ENCODE results near the gene ICE1.
"Not testable (repeated sequence)": the region's sequence is repeated elsewhere in the genome, so short reads cannot be mapped to it uniquely, and the experiment has no call there.

The ICE1 gene

GRCh38 chr5:5421961-5422818 is at the start of gene ICE1:
TSS of gene ICE1 (plus strand) at chr5:5422677. CDS start at chr5:5422916, 239 bp downstream.
- DNase-seq (ENCODE audit: low spot score), result peak; percentile 98

DNA sequence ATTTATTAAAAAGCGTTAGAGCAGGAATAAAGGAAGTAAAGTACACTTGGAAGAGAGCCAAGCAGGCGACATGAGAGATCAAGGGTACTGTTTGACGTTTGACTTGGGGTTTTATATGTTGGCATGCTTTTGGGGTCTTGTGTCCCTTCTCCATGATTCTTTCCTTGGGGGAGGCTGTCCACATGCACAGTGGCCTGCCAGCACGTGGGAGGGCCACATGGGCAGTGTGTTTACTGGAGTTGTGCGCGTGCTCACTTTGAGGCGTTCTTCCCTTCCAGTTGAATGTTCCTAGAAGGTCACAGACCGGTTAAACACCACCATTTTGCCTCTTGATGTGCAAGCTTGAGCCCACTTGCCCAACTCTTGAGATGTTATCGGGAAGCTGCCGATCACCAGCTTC is 49.5 kb upstream of the ICE1 start:
- no peak for DNase-seq (ENCODE audit: low spot score)

DNA sequence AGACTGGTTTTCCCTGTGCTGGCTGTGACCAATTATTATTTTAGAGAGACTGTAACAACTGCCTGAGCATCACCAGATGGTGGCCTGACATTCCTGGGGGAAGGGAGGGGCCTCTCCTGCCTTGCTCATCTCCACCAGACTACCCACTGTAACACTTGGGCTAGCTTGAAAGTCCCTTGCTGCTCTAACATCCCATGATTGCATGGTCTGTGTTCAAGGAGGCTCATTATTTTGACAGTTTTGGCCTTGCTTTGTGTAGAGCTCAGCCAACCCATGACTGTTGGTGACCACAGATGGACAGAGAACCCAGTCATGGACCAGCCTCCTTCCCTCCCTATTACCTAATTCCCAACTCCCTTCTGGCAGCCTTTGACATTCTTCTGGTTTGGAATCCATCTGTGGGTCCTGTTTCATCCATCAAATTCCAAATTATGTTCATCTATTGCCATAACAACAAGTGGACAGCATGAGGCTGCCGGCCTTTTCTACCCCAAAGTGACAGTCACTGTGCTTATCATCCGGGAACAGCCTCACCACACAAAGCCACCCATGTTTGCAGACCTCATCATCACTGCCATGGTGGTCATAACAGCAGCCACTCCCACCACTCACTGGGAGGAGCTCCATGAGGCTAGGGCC is 49.0 kb upstream of the ICE1 start:
- DNase-seq (ENCODE audit: low spot score), result no peak

DNA sequence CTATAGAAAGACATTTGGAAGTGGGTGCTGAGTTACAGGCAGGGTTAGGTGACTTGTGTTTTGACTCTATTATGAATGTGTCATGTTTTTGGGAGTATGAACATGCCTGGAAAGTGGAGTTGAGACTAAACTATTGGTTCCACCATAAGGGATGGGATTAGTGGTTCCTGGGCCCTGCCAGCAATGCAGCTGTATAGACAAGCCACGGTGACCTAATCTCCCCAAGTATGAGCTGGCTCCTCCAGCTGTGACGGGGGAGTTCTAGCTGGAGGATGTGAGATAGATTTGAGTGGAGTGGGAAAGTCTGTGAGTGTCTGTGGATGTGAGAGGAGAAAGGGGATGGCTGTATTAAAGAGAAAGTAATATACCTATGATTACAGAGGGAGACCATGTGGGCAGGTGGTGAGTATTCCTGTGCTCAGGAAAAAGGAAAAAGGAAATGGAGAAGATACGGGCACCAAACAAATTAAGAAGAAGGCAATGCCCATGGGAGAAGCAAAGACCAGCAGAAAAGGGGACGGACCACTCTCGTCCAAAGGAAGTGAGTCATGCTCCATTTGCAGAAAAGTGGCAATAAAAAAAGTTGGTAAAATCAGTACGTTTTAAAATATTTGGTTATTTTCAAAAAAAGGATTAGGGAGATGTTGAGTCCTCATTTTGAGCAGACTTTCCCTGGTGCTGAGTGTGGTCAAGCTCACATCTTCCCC is 48.3 kb upstream of the ICE1 start:
- no peak for DNase-seq (ENCODE audit: low spot score)

GRCh38 chr5:5377780-5378179 is 44.7 kb upstream of the ICE1 start:
- DNase-seq (ENCODE audit: low spot score), result no peak

- DNase-seq (ENCODE audit: low spot score), result no peak
These were observed 43.9 kb upstream of the ICE1 start for GRCh38 chr5:5378531-5378930.

GRCh38 chr5:5380298-5380697 is 42.2 kb upstream of the ICE1 start:
- DNase-seq (ENCODE audit: low spot score), result no peak

DNA sequence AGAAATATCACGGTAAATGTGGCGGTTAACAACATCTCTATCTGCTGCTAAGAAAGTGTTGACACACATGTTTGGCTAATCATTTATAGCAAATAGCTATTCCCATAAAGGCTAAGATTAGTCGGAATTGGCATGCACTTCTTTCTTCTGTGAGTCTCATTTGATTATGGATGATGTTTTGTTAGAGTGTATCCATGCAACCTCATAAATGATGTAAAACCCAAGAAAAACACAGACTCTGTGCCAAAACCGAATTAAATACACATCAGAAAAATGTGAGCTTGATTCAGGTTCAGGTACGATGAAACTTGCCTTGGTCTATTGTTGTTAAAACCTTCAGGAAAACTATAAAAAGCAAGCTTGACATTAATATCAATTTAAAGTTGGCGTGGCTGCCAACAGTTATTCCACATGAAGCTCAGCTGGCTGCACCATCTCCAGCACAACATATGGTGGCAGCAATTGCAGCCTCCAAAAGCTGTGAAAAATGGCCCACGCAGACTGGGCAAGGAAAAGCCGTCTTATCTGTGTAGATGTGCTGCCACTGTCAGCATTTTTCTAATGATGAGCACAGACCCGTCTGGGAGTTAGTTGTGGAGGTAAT is 41.1 kb upstream of the ICE1 start:
- DNase-seq (ENCODE audit: low spot score), result no peak

GRCh38 chr5:5383461-5383860 is 39.0 kb upstream of the ICE1 start:
- no peak for DNase-seq (ENCODE audit: low spot score)

DNA sequence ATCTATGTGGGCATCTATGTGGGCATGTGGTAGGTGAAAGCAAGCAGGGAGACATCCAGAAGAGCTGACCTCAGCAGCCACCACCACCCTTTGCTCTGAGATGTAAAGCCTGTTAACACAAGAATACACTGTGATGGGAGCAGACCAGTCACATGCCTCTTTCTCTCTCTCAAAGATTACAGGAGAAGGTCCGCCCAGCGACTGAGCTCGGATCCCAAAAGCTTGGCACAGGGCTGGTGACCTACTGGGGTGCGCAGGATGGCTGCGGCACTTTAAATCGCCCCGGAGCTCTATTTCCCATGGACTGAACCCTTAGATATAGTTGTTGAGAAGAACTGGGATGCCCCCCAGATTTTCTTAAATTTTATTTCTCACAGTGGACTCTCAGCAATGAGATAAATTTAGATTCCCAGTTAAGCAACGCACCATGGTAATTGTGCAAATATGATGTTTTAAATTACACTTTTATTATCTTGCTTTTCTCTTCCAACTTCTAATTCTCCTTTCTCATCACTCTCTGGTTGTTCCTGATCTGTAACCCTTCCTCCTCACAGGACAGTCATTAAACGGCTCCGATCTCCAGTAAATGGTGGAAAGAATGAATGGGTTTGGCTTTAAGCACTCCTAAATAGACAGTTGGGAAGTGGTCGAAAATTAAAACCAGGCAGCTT is 37.7 kb upstream of the ICE1 start:
- DNase-seq (ENCODE audit: low spot score), result no peak

DNA sequence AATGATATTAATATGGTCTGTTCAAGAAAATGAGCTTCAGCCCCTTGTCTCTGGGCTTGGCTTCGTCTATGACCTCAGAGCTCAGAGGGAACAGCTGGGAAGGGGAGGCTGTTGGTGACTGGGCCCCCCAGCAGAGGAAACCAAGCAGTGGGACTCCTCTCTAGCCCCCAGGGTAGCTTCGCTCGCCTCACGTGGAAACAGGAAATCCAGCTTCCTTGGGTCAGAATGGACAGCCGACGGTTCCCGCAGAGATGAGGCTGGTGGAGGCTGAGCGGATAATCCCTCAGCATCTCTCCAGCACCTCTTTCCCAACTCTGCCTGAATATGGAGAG is 37.2 kb upstream of the ICE1 start:
- no peak for DNase-seq (ENCODE audit: low spot score)

DNA sequence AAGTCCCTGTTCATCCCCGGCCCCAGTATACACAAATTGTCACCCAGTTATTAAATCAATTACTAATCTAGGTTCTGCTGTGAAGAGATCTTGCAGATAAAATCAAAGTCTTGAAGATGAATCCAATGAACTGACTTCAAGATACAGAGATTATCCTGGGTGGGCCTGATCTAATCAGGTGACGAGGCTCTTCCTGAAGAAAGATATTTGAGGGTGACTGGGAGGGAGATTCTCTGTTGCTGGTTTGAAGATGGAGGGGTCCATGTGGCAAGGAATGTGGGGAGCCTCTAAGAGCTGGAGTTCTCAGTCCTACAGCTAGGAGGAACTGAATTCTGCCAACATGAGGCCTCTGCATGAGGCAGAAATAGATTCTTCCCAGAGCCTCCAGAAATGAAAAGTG is 36.1 kb upstream of the ICE1 start:
- no peak for DNase-seq (ENCODE audit: low spot score)

GRCh38 chr5:5387192-5387591 is 35.3 kb upstream of the ICE1 start:
- DNase-seq (ENCODE audit: low spot score), result no peak

GRCh38 chr5:5387777-5388176 is 34.7 kb upstream of the ICE1 start:
- DNase-seq (ENCODE audit: low spot score), result no peak

- not testable (repeated sequence) for DNase-seq (ENCODE audit: low spot score)
These were observed 32.2 kb upstream of the ICE1 start for GRCh38 chr5:5390121-5390869.

DNA sequence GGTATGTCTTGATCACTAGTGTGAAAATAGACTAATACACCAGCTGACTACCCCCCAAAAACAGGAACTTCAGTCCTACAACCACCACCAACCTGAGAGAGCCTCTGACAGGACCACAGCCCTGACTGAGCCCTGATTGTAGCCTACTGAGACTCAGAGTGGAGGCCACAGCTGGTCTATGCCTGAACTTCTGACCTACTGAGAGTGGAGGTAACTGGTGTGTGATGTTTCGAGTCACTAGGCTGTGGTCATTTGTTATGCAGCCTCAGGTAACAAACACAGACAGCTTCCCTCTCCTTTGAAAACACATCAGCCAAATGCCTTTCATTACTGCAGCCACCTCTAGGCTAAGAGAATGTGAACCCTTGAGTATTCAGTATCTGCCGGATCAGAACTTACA is 30.0 kb upstream of the ICE1 start:
- not testable (repeated sequence) for DNase-seq (ENCODE audit: low spot score)

DNA sequence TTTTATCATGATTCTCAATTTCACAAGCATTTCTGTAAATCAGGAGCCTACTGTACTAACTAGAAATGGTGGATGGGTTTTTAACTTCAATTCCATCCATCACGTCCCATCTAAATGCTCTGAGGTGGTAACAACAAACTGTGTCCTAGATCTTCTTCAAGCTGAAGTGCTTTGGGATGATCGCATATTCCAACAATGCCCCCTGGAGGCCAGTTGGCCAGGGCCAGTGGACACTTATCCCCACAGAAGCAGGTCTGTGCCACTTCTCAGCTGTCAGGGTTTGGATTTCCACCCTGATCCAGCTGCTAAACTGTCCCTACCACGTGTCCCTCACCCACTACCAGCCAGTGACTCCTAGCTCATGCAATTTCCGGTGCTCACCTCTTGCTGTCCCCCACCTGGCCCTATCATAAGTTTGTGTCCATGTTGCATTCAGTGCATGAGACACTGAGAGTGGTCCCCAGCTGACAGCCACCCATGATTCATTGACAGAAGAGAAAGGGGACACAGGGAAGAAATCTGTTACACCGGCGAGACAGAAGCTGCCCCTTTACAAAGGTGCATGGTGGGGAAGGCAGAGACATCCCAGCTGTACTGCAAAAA is 28.0 kb upstream of the ICE1 start:
- DNase-seq (ENCODE audit: low spot score), result not testable (repeated sequence)

DNA sequence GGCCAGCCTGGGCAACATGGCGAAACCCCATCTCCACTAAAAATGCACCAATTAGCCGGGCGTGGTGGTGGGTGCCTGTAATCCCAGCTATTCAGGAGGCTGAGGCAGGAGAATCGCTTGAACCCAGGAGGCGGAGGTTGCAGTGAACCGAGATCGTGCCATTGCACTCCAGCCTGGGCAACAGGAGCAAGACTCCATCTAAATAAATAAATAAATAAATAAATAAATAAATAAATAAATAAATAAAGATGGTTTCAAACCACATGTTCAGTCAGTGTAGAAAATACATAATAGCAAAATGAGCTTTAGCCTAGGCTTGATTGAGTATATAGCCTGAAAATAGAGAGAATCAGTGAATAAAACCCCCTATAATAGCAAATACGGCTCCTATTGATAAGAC is 27.4 kb upstream of the ICE1 start:
- not testable (repeated sequence) for DNase-seq (ENCODE audit: low spot score)

DNA sequence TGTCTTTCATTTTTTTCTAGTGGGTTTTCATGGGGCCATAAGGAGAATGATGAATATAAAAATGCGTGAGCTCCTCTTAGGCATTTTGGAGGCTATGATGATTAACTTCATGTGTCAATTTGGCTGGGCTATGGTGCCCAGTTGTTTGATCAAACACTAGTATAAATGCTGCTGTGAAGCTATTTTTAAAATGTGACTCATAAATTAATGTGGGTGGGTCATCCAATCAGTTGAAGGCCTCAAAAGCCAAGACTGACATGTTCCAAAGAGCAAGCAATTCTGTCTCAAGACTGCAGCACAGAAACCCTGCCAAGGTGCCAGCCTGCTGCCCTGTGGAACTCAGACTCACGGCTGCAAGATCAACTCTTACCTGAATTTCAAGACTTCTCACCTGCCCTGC is 24.4 kb upstream of the ICE1 start:
- no peak for DNase-seq (ENCODE audit: low spot score)

DNA sequence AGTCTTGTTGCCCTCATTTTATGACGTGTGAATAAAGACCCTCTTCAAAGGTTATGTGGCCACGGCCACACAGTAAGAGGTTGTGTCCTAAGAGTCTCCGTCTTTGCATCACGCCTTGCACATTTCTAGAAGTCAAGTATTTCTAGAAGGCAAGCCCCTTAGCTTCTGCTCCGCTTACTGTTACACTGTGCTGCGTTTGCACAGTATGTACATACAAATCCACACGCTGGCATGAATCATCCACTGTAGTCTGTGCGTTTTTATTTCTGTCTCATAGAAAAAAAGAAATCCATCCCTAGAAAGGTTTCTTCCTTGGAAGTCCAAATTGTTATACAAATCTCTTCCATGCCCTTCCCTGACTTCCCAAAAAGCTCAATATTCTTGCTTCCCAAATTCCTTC is 21.4 kb upstream of the ICE1 start:
- no peak for DNase-seq (ENCODE audit: low spot score)

- no peak for DNase-seq (ENCODE audit: low spot score)
These were observed 18.7 kb upstream of the ICE1 start for GRCh38 chr5:5403741-5404140.
